GM23338 (cell line): ENCODE data around the gene SLC16A9. TPM values are rescaled to one million over a fixed set of nuclear protein-coding genes. Genes with fewer than 3 reads are reported as not detected.

Experiments
- ATAC-seq: fragments of 200-7000 bp; cut with Tn5 transposase; 3 replicates; pipeline ENCODE4 v1.9.1; 2020
- DNase-seq: peaks from one replicate; pipeline ENCODE4 v3.0.0-alpha.2; 2015; ENCODE audit warnings: low spot score
- H2AFZ ChIP-seq: fragments of 200-600 bp; sonication (generic); 2 replicates; pipeline ENCODE4 v1.8.0; 2016; ENCODE audit warnings: antibody characterized with exemption, mild to moderate bottlenecking, moderate library complexity
- H3F3A ChIP-seq: fragments of 200-600 bp; sonication (generic); replicated peaks from 2 replicates; pipeline ENCODE4 v1.8.0; 2017; ENCODE audit warnings: antibody characterized with exemption, mixed run types, low read depth
- H3K27ac ChIP-seq: fragments of 200-600 bp; sonication (generic); 2 replicates; pipeline ENCODE4 v1.6.1; 2016; ENCODE audit warnings: low read depth
- H3K27me3 ChIP-seq: fragments of 200-600 bp; sonication (generic); 2 replicates; pipeline ENCODE4 v1.8.0; 2016; ENCODE audit warnings: mild to moderate bottlenecking, mixed run types, moderate library complexity; ENCODE audit not compliant: insufficient read depth
- H3K36me3 ChIP-seq: fragments of 200-600 bp; sonication (generic); 2 replicates; pipeline ENCODE4 v1.8.0; 2016; ENCODE audit warnings: mild to moderate bottlenecking; ENCODE audit not compliant: insufficient read depth
- H3K4me1 ChIP-seq: fragments of 200-600 bp; sonication (generic); 2 replicates; pipeline ENCODE4 v1.8.0; 2016; ENCODE audit warnings: mild to moderate bottlenecking, moderate library complexity; ENCODE audit not compliant: insufficient read depth
- H3K4me2 ChIP-seq: fragments of 200-600 bp; sonication (generic); 2 replicates; pipeline ENCODE4 v1.7.1; 2017; ENCODE audit warnings: mixed run types
- H3K4me3 ChIP-seq: fragments of 200-600 bp; sonication (generic); 2 replicates; pipeline ENCODE4 v1.6.1; 2016; ENCODE audit warnings: mixed run types
- H3K79me2 ChIP-seq: fragments of 200-600 bp; sonication (generic); replicated peaks from 2 replicates; pipeline ENCODE4 v1.8.0; 2017; ENCODE audit warnings: mild to moderate bottlenecking; ENCODE audit not compliant: insufficient read depth
- H3K9me2 ChIP-seq: fragments of 200-600 bp; sonication (generic); 2 replicates; pipeline ENCODE4 v1.8.0; 2017; ENCODE audit not compliant: insufficient read depth
- H4K20me1 ChIP-seq: fragments of 200-600 bp; sonication (generic); replicated peaks from 2 replicates; pipeline ENCODE4 v1.8.0; 2017; ENCODE audit warnings: mild to moderate bottlenecking; ENCODE audit not compliant: insufficient read depth
- H3K27ac Mint-ChIP-seq: 2 replicates; pipeline ENCODE4 v1.8.0; 2020; ENCODE audit warnings: inconsistent platforms, mild to moderate bottlenecking, moderate library complexity, mixed read lengths
- H3K27me3 Mint-ChIP-seq: 3 replicates; pipeline ENCODE4 v1.8.0; 2022; ENCODE audit warnings: low read depth, mild to moderate bottlenecking, moderate library complexity, mixed read lengths, inconsistent platforms; ENCODE audit not compliant: insufficient read depth, poor library complexity
- H3K36me3 Mint-ChIP-seq: 3 replicates; pipeline ENCODE4 v1.8.0; 2021; ENCODE audit warnings: low read depth, mild to moderate bottlenecking, inconsistent platforms, moderate library complexity, mixed read lengths
- H3K4me1 Mint-ChIP-seq: 3 replicates; pipeline ENCODE4 v1.8.0; 2020; ENCODE audit warnings: mild to moderate bottlenecking, inconsistent platforms, mixed read lengths
- H3K4me3 Mint-ChIP-seq: 3 replicates; pipeline ENCODE4 v1.8.0; 2021; ENCODE audit warnings: moderate library complexity, mild to moderate bottlenecking, inconsistent platforms, mixed read lengths
- H3K9me3 Mint-ChIP-seq: 3 replicates; pipeline ENCODE4 v1.8.0; 2020; ENCODE audit warnings: moderate library complexity, mild to moderate bottlenecking, inconsistent platforms, mixed read lengths
- CREB1 ChIP-seq: fragments of 250-450 bp; sonication (Bioruptor Pico); IDR thresholded peaks from 2 replicates; pipeline ENCODE4 v1.5.0; 2020; ENCODE audit warnings: low read depth, mild to moderate bottlenecking, moderate library complexity
- EZH2 ChIP-seq: fragments of 200-600 bp; sonication (generic); IDR thresholded peaks from one replicate; pipeline ENCODE4 v1.8.0; 2017; ENCODE audit warnings: antibody characterized with exemption, mild to moderate bottlenecking, low read depth; ENCODE audit not compliant: unreplicated experiment
- JUNB ChIP-seq: IDR thresholded peaks from one replicate; pipeline ENCODE4 v1.6.1; 2016; ENCODE audit warnings: antibody characterized with exemption; ENCODE audit not compliant: unreplicated experiment
- NANOG ChIP-seq: IDR thresholded peaks from 2 replicates; pipeline ENCODE4 v1.6.1; 2016; ENCODE audit warnings: antibody characterized with exemption, borderline replicate concordance
- POLR2AphosphoS5 ChIP-seq: IDR thresholded peaks from 2 replicates; pipeline ENCODE4 v1.6.1; 2016; ENCODE audit warnings: antibody characterized with exemption, low read depth
- ZNF114 ChIP-seq: fragments of 250-450 bp; sonication (Bioruptor Pico); IDR thresholded peaks from 2 replicates; pipeline ENCODE4 v1.5.0; 2020; ENCODE audit warnings: mild to moderate bottlenecking, moderate library complexity
- polyA plus RNA-seq: library from polyadenylated mRNA; unstranded; fragments of >200 nt; fragmentation: Nextera tagmentation; extraction: Ambion mirVana; gene quantifications from 2 replicates; pipeline ENCODE4 v1.2.1, GENCODE V29; 2016
- total RNA-seq: library from RNA; depleted of rRNA; stranded (reverse); fragments of >200 nt; shearing (Covaris generic); gene quantifications from 2 replicates; pipeline ENCODE4 v1.2.3, GENCODE V29; 2014
- TF ChIP-seq, protein P1 (sequence below): fragments of 250-450 bp; sonication (Bioruptor Pico); IDR thresholded peaks from 2 replicates; pipeline ENCODE4 v1.5.0; 2020; ENCODE audit warnings: mild to moderate bottlenecking, moderate library complexity
- TF ChIP-seq, protein P2 (sequence below): IDR thresholded peaks from 2 replicates; pipeline ENCODE4 v1.6.1; 2016; ENCODE audit warnings: antibody characterized with exemption
- TF ChIP-seq, protein P3 (sequence below): IDR thresholded peaks from one replicate; pipeline ENCODE4 v1.6.1; 2018; ENCODE audit warnings: antibody characterized with exemption; ENCODE audit not compliant: unreplicated experiment
- TF ChIP-seq, protein P4 (sequence below), 2 experiments: fragments of 200-600 bp in 1 of 2; sonication (generic) in 1 of 2; conservative IDR thresholded peaks; 2 replicates each; pipeline versions ENCODE4 v1.5.1 to v1.6.1; 2016 to 2017; ENCODE audit warnings: antibody characterized with exemption in 2 of 2, low read depth in 2 of 2, mild to moderate bottlenecking in 2 of 2, moderate library complexity in 1 of 2

SLC16A9 gene
- total and polyA plus RNA-seq, 2 experiments from 2014 or later: 6.5 to 11.4 TPM

DNA sequence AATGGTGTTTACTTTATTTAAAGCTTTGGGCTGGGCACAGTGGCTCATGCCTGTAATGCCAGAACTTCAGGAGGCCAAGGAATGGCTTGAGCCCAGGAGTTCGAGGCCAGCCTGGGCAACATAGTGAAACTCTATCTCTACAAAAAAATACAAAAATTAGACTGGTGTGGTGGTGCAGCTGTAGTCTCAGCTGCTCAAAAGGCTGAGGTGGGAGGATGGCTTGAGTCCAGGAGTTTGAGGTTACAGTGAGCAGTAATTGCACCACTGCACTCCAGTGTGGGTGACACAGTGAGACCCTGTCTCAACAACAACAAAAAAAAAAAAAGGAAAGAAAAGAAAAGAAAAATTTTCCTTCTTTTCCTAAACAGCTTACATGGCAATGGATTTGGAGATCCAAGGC is 22.0 kb downstream of the SLC16A9 start:
- Histone ChIP-seq H3K79me2 (no peaks in the 10 kb centered on the region), H4K20me1 (no peaks in the 10 kb centered on the region), H3K27me3 (no peaks in the 10 kb centered on the region), H3K4me1 (no peaks in the 10 kb centered on the region), H2AFZ (no peak overlapping the region), H3K4me2 (no peak overlapping the region), H3F3A (no peaks in the 10 kb centered on the region), H3K36me3 (no peaks in the 10 kb centered on the region), H3K9me2 (no peaks in the 10 kb centered on the region; the same call in 1 of the 2 replicates), H3K27ac (no peak overlapping the region), H3K4me3 (no peak overlapping the region)
- H3K4me1 Mint-ChIP-seq: peaks cover 3% of the 10 kb centered on the region; the same call in 1 of the 3 replicates
- TF ChIP-seq CREB1 (CRISPR knock-in tag): no peak
- TF ChIP-seq, protein P1, sequence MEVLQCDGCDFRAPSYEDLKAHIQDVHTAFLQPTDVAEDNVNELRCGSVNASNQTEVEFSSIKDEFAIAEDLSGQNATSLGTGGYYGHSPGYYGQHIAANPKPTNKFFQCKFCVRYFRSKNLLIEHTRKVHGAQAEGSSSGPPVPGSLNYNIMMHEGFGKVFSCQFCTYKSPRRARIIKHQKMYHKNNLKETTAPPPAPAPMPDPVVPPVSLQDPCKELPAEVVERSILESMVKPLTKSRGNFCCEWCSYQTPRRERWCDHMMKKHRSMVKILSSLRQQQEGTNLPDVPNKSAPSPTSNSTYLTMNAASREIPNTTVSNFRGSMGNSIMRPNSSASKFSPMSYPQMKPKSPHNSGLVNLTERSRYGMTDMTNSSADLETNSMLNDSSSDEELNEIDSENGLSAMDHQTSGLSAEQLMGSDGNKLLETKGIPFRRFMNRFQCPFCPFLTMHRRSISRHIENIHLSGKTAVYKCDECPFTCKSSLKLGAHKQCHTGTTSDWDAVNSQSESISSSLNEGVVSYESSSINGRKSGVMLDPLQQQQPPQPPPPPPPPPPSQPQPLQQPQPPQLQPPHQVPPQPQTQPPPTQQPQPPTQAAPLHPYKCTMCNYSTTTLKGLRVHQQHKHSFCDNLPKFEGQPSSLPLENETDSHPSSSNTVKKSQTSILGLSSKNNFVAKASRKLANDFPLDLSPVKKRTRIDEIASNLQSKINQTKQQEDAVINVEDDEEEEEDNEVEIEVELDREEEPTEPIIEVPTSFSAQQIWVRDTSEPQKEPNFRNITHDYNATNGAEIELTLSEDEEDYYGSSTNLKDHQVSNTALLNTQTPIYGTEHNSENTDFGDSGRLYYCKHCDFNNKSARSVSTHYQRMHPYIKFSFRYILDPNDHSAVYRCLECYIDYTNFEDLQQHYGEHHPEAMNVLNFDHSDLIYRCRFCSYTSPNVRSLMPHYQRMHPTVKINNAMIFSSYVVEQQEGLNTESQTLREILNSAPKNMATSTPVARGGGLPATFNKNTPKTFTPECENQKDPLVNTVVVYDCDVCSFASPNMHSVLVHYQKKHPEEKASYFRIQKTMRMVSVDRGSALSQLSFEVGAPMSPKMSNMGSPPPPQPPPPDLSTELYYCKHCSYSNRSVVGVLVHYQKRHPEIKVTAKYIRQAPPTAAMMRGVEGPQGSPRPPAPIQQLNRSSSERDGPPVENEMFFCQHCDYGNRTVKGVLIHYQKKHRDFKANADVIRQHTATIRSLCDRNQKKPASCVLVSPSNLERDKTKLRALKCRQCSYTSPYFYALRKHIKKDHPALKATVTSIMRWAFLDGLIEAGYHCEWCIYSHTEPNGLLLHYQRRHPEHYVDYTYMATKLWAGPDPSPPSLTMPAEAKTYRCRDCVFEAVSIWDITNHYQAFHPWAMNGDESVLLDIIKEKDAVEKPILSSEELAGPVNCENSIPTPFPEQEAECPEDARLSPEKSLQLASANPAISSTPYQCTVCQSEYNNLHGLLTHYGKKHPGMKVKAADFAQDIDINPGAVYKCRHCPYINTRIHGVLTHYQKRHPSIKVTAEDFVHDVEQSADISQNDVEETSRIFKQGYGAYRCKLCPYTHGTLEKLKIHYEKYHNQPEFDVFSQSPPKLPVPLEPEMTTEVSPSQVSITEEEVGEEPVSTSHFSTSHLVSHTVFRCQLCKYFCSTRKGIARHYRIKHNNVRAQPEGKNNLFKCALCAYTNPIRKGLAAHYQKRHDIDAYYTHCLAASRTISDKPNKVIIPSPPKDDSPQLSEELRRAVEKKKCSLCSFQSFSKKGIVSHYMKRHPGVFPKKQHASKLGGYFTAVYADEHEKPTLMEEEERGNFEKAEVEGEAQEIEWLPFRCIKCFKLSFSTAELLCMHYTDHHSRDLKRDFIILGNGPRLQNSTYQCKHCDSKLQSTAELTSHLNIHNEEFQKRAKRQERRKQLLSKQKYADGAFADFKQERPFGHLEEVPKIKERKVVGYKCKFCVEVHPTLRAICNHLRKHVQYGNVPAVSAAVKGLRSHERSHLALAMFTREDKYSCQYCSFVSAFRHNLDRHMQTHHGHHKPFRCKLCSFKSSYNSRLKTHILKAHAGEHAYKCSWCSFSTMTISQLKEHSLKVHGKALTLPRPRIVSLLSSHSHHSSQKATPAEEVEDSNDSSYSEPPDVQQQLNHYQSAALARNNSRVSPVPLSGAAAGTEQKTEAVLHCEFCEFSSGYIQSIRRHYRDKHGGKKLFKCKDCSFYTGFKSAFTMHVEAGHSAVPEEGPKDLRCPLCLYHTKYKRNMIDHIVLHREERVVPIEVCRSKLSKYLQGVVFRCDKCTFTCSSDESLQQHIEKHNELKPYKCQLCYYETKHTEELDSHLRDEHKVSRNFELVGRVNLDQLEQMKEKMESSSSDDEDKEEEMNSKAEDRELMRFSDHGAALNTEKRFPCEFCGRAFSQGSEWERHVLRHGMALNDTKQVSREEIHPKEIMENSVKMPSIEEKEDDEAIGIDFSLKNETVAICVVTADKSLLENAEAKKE (CRISPR knock-in tag): no peak
- H3K36me3 Mint-ChIP-seq: no peaks in the 10 kb centered on the region
- no peaks in the 10 kb centered on the region for H3K9me3 Mint-ChIP-seq
- H3K27ac Mint-ChIP-seq: no peak overlapping the region
- no peak overlapping the region for H3K4me3 Mint-ChIP-seq
- no peak for ATAC-seq
- no peak for DNase-seq
- H3K27me3 Mint-ChIP-seq: peaks cover 4% of the 10 kb centered on the region

DNA sequence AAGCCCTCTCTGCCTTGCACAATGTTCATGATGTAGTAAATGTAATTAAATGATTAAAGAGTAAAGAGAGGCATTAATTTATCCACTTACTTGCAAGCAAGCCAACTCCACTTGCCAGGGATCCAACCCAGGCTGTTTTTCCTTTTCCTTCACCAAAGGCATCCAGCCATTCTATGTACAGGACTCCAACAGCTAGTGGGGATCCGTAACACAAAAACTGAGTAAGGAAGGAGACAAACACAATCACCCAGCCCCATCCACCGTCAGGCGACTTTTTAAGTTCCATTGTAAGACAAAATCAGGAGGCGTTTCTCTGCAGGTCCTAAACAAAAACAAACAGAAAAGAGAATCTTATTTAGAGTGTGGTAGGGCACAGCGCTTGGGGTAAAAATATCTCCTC is 25.6 kb downstream of the SLC16A9 start:
- Histone ChIP-seq H3K36me3 (no peaks in the 10 kb centered on the region), H4K20me1 (no peaks in the 10 kb centered on the region), H3K4me3 (no peak overlapping the region), H3K27me3 (no peaks in the 10 kb centered on the region), H3K9me2 (no peaks in the 10 kb centered on the region), H3K79me2 (no peaks in the 10 kb centered on the region), H3K4me2 (no peak overlapping the region), H3K27ac (no peak overlapping the region), H3K4me1 (no peaks in the 10 kb centered on the region), H3F3A (no peaks in the 10 kb centered on the region), H2AFZ (no peak overlapping the region)
- no peak for ATAC-seq
- Mint-ChIP-seq H3K27me3 (peaks cover 2% of the 10 kb centered on the region), H3K36me3 (peaks cover 6% of the 10 kb centered on the region; the same call in 2 of the 3 replicates), H3K4me1 (peaks cover 9% of the 10 kb centered on the region; the same call in 2 of the 3 replicates), H3K9me3 (no peaks in the 10 kb centered on the region), H3K27ac (no peak overlapping the region), H3K4me3 (no peak overlapping the region)
- DNase-seq: no peak
- TF ChIP-seq CREB1 (CRISPR knock-in tag) (no peak), ZNF114 (no peak), NANOG (no peak), JUNB (no peak), POLR2AphosphoS5 (no peak), EZH2 (no peak)
- TF ChIP-seq, protein P2, sequence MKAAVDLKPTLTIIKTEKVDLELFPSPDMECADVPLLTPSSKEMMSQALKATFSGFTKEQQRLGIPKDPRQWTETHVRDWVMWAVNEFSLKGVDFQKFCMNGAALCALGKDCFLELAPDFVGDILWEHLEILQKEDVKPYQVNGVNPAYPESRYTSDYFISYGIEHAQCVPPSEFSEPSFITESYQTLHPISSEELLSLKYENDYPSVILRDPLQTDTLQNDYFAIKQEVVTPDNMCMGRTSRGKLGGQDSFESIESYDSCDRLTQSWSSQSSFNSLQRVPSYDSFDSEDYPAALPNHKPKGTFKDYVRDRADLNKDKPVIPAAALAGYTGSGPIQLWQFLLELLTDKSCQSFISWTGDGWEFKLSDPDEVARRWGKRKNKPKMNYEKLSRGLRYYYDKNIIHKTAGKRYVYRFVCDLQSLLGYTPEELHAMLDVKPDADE: no peak
- TF ChIP-seq, protein P3, sequence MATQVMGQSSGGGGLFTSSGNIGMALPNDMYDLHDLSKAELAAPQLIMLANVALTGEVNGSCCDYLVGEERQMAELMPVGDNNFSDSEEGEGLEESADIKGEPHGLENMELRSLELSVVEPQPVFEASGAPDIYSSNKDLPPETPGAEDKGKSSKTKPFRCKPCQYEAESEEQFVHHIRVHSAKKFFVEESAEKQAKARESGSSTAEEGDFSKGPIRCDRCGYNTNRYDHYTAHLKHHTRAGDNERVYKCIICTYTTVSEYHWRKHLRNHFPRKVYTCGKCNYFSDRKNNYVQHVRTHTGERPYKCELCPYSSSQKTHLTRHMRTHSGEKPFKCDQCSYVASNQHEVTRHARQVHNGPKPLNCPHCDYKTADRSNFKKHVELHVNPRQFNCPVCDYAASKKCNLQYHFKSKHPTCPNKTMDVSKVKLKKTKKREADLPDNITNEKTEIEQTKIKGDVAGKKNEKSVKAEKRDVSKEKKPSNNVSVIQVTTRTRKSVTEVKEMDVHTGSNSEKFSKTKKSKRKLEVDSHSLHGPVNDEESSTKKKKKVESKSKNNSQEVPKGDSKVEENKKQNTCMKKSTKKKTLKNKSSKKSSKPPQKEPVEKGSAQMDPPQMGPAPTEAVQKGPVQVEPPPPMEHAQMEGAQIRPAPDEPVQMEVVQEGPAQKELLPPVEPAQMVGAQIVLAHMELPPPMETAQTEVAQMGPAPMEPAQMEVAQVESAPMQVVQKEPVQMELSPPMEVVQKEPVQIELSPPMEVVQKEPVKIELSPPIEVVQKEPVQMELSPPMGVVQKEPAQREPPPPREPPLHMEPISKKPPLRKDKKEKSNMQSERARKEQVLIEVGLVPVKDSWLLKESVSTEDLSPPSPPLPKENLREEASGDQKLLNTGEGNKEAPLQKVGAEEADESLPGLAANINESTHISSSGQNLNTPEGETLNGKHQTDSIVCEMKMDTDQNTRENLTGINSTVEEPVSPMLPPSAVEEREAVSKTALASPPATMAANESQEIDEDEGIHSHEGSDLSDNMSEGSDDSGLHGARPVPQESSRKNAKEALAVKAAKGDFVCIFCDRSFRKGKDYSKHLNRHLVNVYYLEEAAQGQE: no peak
- TF ChIP-seq, protein P4, sequence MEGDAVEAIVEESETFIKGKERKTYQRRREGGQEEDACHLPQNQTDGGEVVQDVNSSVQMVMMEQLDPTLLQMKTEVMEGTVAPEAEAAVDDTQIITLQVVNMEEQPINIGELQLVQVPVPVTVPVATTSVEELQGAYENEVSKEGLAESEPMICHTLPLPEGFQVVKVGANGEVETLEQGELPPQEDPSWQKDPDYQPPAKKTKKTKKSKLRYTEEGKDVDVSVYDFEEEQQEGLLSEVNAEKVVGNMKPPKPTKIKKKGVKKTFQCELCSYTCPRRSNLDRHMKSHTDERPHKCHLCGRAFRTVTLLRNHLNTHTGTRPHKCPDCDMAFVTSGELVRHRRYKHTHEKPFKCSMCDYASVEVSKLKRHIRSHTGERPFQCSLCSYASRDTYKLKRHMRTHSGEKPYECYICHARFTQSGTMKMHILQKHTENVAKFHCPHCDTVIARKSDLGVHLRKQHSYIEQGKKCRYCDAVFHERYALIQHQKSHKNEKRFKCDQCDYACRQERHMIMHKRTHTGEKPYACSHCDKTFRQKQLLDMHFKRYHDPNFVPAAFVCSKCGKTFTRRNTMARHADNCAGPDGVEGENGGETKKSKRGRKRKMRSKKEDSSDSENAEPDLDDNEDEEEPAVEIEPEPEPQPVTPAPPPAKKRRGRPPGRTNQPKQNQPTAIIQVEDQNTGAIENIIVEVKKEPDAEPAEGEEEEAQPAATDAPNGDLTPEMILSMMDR (conservative IDR thresholded peaks at IDR 0.05; ENCODE audit: low read depth in 2 of 2): no peak
